Measurements from ENCODE around the gene ARHGAP6. TPM values are rescaled to one million over a fixed set of nuclear protein-coding genes. Genes with fewer than 3 reads are reported as not detected.

ARHGAP6 gene
- total RNA-seq (10 to 100 TPM; 14.1 to 32.9 (median 23.4) TPM), polyA plus RNA-seq (10 to 100 TPM; 19.0 to 19.4 TPM)
- long read RNA-seq, donor 1, transcript ARHGAP6-205 (13 exons, 3,883 nt), result major isoform, 11 of 46 reads
- long read RNA-seq, donor 1, partial matches to known transcripts, result 21 of 46 reads
- long read RNA-seq, donor 1, other reads (novel, unspliced or antisense), result 14 of 46 reads
- long read RNA-seq, donor 2, result 0 reads
- long read RNA-seq, donor 3, transcript ARHGAP6-205 (13 exons, 3,883 nt), result major isoform, 14 of 36 reads
- long read RNA-seq, donor 3, partial matches to known transcripts, result 9 of 36 reads
- long read RNA-seq, donor 3, other reads (novel, unspliced or antisense), result 13 of 36 reads

- Histone ChIP-seq H3K9me3 (no peaks in the 10 kb centered on the region), H3K27me3 (no peaks in the 10 kb centered on the region), H3K36me3 (no peaks in the 10 kb centered on the region), H3K4me1 (ENCODE audit: insufficient read depth) (no peaks in the 10 kb centered on the region), H3K27ac (peak within 1 kb of the TSS; percentile 48 to 74), H3K4me3 (peak within 1 kb of the TSS; percentile 43)
- TF ChIP-seq POLR2A (IDR thresholded peaks at IDR 0.05) (no peak), CTCF (IDR thresholded peaks at IDR 0.05) (no peak)
- intact Hi-C loops (cut with DNase I), result no loop called here
- DNase-seq, result peak; percentile 46 to 76 (median 62)
- 21 to 29% (median 24%) methylated on average over 70 to 74 of the region's 74 CpGs for WGBS, 3 donors
Observed at GRCh38 chrX:11665168-11666111, at the start of gene ARHGAP6. ARHGAP6 (minus strand) TSS chrX:11665920; CDS start chrX:11664828, 1,092 bp downstream.

GRCh38 chrX:11704725-11705495 is 39.2 kb upstream of the ARHGAP6 start:
- Histone ChIP-seq H3K9me3 (no peaks in the 10 kb centered on the region), H3K27me3 (no peaks in the 10 kb centered on the region), H3K36me3 (no peaks in the 10 kb centered on the region), H3K4me3 (no peak overlapping the region), H3K27ac (no peak overlapping the region), H3K4me1 (ENCODE audit: insufficient read depth) (no peaks in the 10 kb centered on the region)
- no peak for TF ChIP-seq POLR2A (IDR thresholded peaks at IDR 0.05)
- TF ChIP-seq CTCF (IDR thresholded peaks at IDR 0.05), result no peak
- TF ChIP-seq EP300 (IDR thresholded peaks at IDR 0.05), result no peak
- WGBS, 3 donors, result 76 to 78% (median 76%) methylated on average over 12 of the region's 12 CpGs
- intact Hi-C loops (cut with DNase I), result no loop called here
- no peak for DNase-seq

GRCh38 chrX:11703855-11704254 is 38.1 kb upstream of the ARHGAP6 start:
- DNase-seq, result no peak

More at GRCh38 chrX:11703855-11704254, 38.1 kb upstream of the ARHGAP6 start:
- H3K9me3 ChIP-seq, result no peaks in the 10 kb centered on the region
- no peaks in the 10 kb centered on the region for H3K36me3 ChIP-seq
- H3K4me3 ChIP-seq, result no peak overlapping the region
- WGBS, 3 donors, result 82 to 93% (median 88%) methylated on average over 10 of the region's 10 CpGs
- H3K27me3 ChIP-seq, result no peaks in the 10 kb centered on the region
- no peak for TF ChIP-seq EP300 (IDR thresholded peaks at IDR 0.05)
- TF ChIP-seq POLR2A (IDR thresholded peaks at IDR 0.05), result no peak
- TF ChIP-seq CTCF (IDR thresholded peaks at IDR 0.05), result no peak
- intact Hi-C loops (cut with DNase I), result no loop called here
- no peak overlapping the region for H3K27ac ChIP-seq
- H3K4me1 ChIP-seq (ENCODE audit: insufficient read depth), result no peaks in the 10 kb centered on the region

Data from ovary (tissue), 10 donors.